OCI-LY1 (cell line): ENCODE data around the gene RBMS1.

Experiments
- H2AFZ ChIP-seq: fragments of 200-600 bp; sonication (generic), shearing (Covaris generic); 2 replicates; pipeline ENCODE4 v1.6.0; 2014; ENCODE audit warnings: antibody characterized with exemption, mild to moderate bottlenecking, low read length
- H3F3A ChIP-seq: fragments of 200-600 bp; sonication (generic), shearing (Covaris generic); 2 replicates; pipeline ENCODE4 v1.6.0; 2014; ENCODE audit warnings: mild to moderate bottlenecking, antibody characterized with exemption, low read length, moderate library complexity; ENCODE audit not compliant: insufficient read depth
- H3K27ac ChIP-seq: fragments of 200-600 bp; sonication (generic); 2 replicates; pipeline ENCODE4 v1.5.1; 2014; ENCODE audit warnings: low read length, mixed run types, mild to moderate bottlenecking, low read depth; ENCODE audit not compliant: poor library complexity, severe bottlenecking
- H3K27me3 ChIP-seq: fragments of 200-600 bp; sonication (generic); 2 replicates; pipeline ENCODE4 v1.6.0; 2014; ENCODE audit warnings: antibody characterized with exemption, mild to moderate bottlenecking, low read length, moderate library complexity; ENCODE audit not compliant: insufficient read depth
- H3K36me3 ChIP-seq: fragments of 200-600 bp; sonication (generic); 2 replicates; pipeline ENCODE4 v1.6.1; 2014; ENCODE audit warnings: mild to moderate bottlenecking, antibody characterized with exemption, low read length, moderate library complexity, mixed read lengths; ENCODE audit not compliant: insufficient read depth
- H3K4me1 ChIP-seq: fragments of 200-600 bp; sonication (generic); 2 replicates; pipeline ENCODE4 v1.5.1; 2014; ENCODE audit warnings: mild to moderate bottlenecking, low read length, moderate library complexity; ENCODE audit not compliant: insufficient read depth, severe bottlenecking
- H3K4me2 ChIP-seq: fragments of 200-600 bp; sonication (generic), shearing (Covaris generic); 2 replicates; pipeline ENCODE4 v1.6.1; 2014; ENCODE audit warnings: low read length
- H3K4me3 ChIP-seq: fragments of 200-600 bp; sonication (generic); 2 replicates; pipeline ENCODE4 v1.5.1; 2014; ENCODE audit warnings: low read length, low read depth, mild to moderate bottlenecking, mixed read lengths; ENCODE audit not compliant: poor library complexity, severe bottlenecking
- H3K79me2 ChIP-seq: fragments of 200-600 bp; shearing (Covaris generic); 2 replicates; pipeline ENCODE4 v1.6.1; 2016; ENCODE audit warnings: mixed run types, low read length, mixed read lengths; ENCODE audit not compliant: insufficient read depth
- H3K9ac ChIP-seq: fragments of 200-600 bp; sonication (generic), shearing (Covaris generic); 2 replicates; pipeline ENCODE4 v1.6.1; 2014; ENCODE audit warnings: mild to moderate bottlenecking, low read length, mixed read lengths
- H3K9me2 ChIP-seq: fragments of 200-600 bp; sonication (generic), shearing (Covaris generic); 2 replicates; pipeline ENCODE4 v1.6.1; 2014; ENCODE audit warnings: low read depth, mild to moderate bottlenecking, low read length, mixed read lengths
- H3K9me3 ChIP-seq: fragments of 200-600 bp; shearing (Covaris generic); 2 replicates; pipeline ENCODE4 v1.6.1; 2014; ENCODE audit warnings: low read length, mixed read lengths
- H4K20me1 ChIP-seq: fragments of 200-600 bp; sonication (generic), shearing (Covaris generic); 2 replicates; pipeline ENCODE4 v1.6.0; 2016; ENCODE audit warnings: mild to moderate bottlenecking, low read length; ENCODE audit not compliant: insufficient read depth
- CTCF ChIP-seq: fragments of 200-600 bp; sonication (generic), shearing (Covaris generic); IDR thresholded peaks from 2 replicates; pipeline ENCODE4 v1.5.1; 2017; ENCODE audit warnings: mild to moderate bottlenecking, antibody characterized with exemption, low read length, moderate library complexity, mixed read lengths
- EZH2 ChIP-seq: fragments of 200-600 bp; sonication (generic), shearing (Covaris generic); IDR thresholded peaks from 2 replicates; pipeline ENCODE4 v1.8.0; 2017; ENCODE audit warnings: borderline replicate concordance, mixed run types, mild to moderate bottlenecking, antibody characterized with exemption, low read length, moderate library complexity, mixed read lengths

Gene RBMS1

GRCh38 chr2:160336105-160336504 lies 157.5 kb downstream of the RBMS1 start:
- H3K9me2 ChIP-seq, result no peaks in the 10 kb centered on the region
- no peaks in the 10 kb centered on the region for H3K27me3 ChIP-seq
- no peak overlapping the region for H2AFZ ChIP-seq
- H4K20me1 ChIP-seq, result no peaks in the 10 kb centered on the region
- no peak overlapping the region for H3K4me2 ChIP-seq
- no peaks in the 10 kb centered on the region for H3K36me3 ChIP-seq
- TF ChIP-seq EZH2 (no peak), CTCF (no peak)
- no peak overlapping the region for H3K9ac ChIP-seq
- no peaks in the 10 kb centered on the region for H3K9me3 ChIP-seq
- no peak overlapping the region for H3K4me3 ChIP-seq
- H3F3A ChIP-seq, result no peaks in the 10 kb centered on the region
- no peak overlapping the region for H3K27ac ChIP-seq
- H3K79me2 ChIP-seq, result no peaks in the 10 kb centered on the region
- H3K4me1 ChIP-seq, result no peaks in the 10 kb centered on the region

GRCh38 chr2:160335441-160335840 lies 158.2 kb downstream of the RBMS1 start:
- no peak for TF ChIP-seq CTCF
- TF ChIP-seq EZH2, result no peak
- no peaks in the 10 kb centered on the region for H3K4me1 ChIP-seq
- H3K9me2 ChIP-seq, result no peaks in the 10 kb centered on the region
- no peak overlapping the region for H3K4me2 ChIP-seq
- no peaks in the 10 kb centered on the region for H3K79me2 ChIP-seq
- H2AFZ ChIP-seq, result no peak overlapping the region
- no peak overlapping the region for H3K9ac ChIP-seq
- no peak overlapping the region for H3K4me3 ChIP-seq
- no peaks in the 10 kb centered on the region for H3F3A ChIP-seq
- H3K27ac ChIP-seq, result no peak overlapping the region
- no peaks in the 10 kb centered on the region for H4K20me1 ChIP-seq
- no peaks in the 10 kb centered on the region for H3K27me3 ChIP-seq
- H3K36me3 ChIP-seq, result no peaks in the 10 kb centered on the region
- no peaks in the 10 kb centered on the region for H3K9me3 ChIP-seq

- Histone ChIP-seq H2AFZ (no peak overlapping the region), H3K4me1 (no peaks in the 10 kb centered on the region), H3K9me3 (no peaks in the 10 kb centered on the region), H3F3A (no peaks in the 10 kb centered on the region), H3K27me3 (no peaks in the 10 kb centered on the region), H3K79me2 (no peaks in the 10 kb centered on the region), H3K4me3 (no peak overlapping the region), H3K9ac (no peak overlapping the region), H3K9me2 (no peaks in the 10 kb centered on the region), H3K36me3 (no peaks in the 10 kb centered on the region), H4K20me1 (no peaks in the 10 kb centered on the region), H3K27ac (no peak overlapping the region), H3K4me2 (no peak overlapping the region)
- TF ChIP-seq EZH2 (no peak), CTCF (no peak)
These were observed 159.4 kb downstream of the RBMS1 start for GRCh38 chr2:160334028-160334741.
